HS-27A (cell line): ENCODE results near the gene RANBP9.

Experiments used
- DNase-seq: peaks from one replicate; pipeline ENCODE4 v3.0.0-alpha.2; 2012; ENCODE audit warnings: low read depth, missing footprints

The RANBP9 gene

GRCh38 chr6:13711733-13712598 lies at the start of gene RANBP9:
TSS of gene RANBP9 (minus strand) at chr6:13711835. CDS start at chr6:13711505, 330 bp downstream.
- peak; percentile 77 for DNase-seq

DNA sequence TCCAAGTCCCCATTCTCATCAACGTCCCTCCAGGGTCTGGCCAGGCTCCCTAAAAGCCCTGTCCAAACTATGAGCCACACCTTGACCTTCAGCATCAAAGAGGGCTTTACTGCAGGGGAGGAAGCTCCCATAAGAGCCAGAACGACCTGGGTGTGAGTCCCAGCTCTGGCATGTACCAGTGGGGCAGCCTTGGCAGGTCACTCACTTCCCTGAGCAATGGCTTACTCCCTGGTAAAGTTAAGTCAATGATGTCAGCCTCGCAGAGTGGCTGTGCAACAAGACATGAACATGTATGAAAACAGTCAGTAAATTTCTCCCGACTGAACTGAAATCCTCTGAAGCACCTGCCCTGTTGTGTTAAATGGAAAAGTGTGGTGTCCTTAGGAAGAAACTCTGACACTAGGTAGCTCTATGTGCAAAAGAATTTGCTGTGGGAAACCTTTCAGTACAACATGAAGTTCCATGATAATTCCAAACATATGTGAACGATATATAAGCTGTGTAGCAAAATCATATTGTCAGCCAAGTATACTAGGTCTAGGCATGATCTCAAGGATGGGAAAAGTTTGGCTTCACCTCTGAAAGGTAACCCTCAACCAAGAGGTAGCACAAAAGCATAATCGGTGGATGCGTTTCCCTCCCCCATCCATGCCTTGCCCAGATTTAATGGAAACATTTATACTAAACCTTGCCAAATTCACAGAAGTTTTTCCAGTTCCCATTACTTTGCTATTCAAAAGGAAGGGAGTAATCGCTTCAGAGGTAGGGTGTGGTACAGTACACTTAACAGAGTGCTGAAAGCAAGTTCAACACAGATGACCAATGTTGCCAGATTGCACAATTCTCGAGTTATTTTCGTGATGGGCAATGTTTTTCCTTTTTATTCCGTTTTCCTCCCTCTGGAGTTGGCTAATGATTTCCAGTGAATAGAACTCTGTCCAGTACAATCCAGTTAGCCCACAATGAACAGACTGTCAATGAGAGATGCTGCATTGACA lies 49.0 kb upstream of the RANBP9 start:
- DNase-seq = no peak

DNA sequence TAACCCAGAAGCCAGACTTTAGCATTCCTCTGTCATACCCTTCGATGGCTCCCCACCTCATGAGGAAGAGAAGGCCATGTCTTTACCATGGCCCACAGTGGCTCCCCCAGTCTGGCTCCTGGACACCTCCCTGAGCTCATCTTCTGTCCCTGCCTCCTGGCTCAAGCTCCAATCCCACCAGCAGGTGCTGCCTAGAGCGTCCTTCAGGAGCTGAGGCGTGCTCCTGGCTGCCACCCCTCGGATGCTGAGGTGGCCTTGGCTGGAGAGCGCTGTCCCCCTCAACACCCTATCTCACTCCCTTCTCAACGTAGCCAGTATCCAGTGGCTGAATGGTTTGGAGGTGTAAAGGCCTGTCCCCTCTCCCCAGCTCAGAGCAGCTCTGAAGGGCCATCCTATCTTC lies 47.4 kb upstream of the RANBP9 start:
- no peak for DNase-seq

DNA sequence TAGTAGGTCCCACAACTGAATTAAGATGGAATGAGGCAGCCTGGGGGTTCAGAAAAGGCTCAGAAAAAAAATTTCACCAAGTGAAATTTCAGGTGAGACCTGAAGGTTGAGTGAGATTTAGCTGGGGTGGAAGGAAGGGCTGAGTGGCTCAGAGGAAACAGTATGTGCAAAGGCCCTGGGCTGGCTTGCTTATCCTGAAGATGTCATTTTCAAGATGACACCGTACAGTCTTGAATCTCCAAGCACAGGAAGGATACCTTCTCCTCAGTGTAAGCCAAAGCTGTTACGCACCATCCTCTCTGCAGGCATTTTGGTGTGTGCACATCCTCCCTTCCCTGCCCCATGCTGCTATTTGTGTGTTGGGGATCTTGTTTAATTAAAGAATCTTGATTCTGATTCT lies 43.0 kb upstream of the RANBP9 start:
- DNase-seq = no peak

DNA sequence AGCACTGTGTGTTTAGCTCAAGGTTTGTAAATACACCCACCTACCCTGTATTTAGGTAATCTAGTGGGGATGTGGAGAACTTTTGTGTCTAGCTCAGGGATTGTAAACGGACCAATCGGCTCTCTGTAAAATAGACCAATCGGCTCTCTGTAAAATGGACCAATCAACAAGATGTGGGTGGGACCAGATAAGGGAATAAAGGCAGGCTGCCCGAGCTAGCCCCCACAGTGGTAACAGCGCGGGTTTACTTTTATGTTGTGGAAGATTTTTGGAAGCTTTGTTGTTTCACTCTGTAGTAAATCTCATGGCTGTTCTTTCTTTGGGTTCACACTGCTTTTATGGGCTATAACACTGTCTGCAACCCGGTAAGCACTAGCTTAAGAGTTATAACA lies 32.1 kb upstream of the RANBP9 start:
- no peak for DNase-seq

GRCh38 chr6:13742961-13743735 lies 31.5 kb upstream of the RANBP9 start:
- DNase-seq = no peak

DNA sequence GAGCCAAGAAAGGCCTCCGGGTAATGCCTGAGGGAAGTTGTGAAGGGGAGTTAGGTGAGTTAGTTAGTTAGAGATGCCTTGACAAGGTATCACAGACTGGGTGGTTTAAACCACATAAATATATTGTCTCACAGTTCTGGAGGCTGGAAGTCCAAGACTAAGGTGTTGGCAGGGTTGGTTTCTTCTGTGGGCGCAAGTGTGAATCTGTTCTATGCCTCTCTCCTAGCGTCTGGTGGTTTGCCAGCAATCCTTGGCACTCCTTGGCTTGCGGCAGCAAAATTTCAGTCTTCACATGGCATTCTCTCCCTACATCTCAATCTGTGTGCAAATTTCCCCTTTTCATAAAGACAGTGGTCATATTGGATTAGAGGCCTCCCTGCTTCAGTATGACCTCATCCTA lies 29.7 kb upstream of the RANBP9 start:
- DNase-seq = no peak

DNA sequence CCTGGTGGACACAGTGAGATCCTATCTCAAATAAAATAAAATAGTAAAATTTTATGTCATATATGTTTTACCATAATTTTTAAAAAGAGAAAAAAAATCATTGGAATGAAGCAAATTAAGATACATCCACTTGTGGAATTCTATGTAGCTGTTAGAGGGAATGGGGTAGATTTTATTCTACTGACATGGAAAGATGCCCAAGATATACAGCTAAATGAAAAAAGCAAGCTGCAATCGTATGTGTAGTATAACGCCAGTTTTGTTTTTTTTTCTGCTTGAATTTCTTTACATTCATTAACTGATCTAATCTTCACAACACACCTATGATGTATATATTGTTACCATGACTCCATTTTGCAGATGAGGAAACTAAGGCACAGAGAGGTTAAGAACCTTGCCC lies 23.4 kb upstream of the RANBP9 start:
- DNase-seq = no peak

- peak; percentile 58 for DNase-seq
Measured at GRCh38 chr6:13733178-13733887, 21.7 kb upstream of the RANBP9 start.

- no peak for DNase-seq
Measured at GRCh38 chr6:13730704-13731103, 19.1 kb upstream of the RANBP9 start.

GRCh38 chr6:13729891-13730290 lies 18.3 kb upstream of the RANBP9 start:
- DNase-seq = peak; percentile 56

DNA sequence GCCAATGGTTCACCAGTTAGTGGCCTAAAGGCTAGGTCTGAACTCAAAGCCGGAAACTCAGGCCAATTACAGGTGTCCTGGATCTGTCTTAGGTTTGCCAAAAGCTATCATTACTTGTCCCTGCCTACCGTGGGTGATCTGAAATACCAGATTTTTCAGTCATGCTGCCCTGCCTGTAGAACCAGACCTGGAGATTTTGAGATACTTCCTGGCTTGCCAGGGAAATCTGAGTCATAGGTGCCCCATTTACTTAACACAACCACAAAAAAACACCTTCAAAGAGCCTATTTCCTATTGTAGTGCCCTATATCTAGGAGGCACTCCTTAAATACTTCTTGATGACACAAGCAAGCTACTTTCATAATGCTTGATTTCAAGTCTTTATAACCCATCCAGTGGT lies 13.9 kb upstream of the RANBP9 start:
- DNase-seq = no peak

GRCh38 chr6:13725052-13725451 lies 13.4 kb upstream of the RANBP9 start:
- no peak for DNase-seq

DNA sequence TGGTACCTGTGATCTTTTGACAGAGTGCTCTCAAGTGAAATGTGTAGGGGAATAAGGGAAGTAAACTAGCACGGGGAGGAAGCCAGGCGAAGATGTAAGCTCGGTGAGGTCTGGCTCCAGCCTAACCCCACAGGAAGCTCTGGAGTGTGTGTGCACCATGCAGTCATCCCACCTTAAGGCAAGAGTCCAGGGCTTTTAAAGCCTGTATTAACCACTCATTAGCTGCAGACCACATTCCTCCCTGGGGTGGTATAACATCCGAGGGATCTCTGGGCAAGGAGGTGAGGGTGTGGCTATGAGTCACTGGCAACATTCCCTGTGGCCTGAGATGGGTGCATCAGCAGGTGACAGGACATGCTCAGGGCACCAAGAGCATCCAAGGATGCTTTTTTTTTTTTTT lies 12.5 kb upstream of the RANBP9 start:
- no peak for DNase-seq

DNA sequence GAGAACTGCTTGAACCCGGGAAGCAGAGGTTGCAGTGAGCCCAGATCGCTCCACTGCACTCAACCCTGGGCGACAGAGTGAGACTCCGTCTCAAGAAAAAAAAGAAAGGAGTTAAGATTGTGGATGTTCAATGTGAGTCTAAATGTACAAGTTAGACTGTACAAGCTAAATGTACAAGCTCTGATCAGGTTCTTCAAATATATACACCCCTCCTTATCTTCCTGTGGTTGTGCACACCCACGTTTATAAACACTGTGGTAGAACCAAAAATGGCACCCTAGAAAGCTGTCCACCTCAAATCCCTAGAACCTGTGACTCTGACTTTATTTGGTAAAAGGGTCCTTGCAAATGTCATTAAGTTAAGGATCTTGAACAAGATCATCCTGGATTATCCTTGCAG lies 11.2 kb upstream of the RANBP9 start:
- DNase-seq = no peak

- no peak for DNase-seq
Measured at GRCh38 chr6:13718123-13718458, 6.5 kb upstream of the RANBP9 start.

GRCh38 chr6:13716955-13717295 lies 5.3 kb upstream of the RANBP9 start:
- no peak for DNase-seq

- DNase-seq = no peak
Measured at GRCh38 chr6:13716225-13716954, 4.8 kb upstream of the RANBP9 start.

DNA sequence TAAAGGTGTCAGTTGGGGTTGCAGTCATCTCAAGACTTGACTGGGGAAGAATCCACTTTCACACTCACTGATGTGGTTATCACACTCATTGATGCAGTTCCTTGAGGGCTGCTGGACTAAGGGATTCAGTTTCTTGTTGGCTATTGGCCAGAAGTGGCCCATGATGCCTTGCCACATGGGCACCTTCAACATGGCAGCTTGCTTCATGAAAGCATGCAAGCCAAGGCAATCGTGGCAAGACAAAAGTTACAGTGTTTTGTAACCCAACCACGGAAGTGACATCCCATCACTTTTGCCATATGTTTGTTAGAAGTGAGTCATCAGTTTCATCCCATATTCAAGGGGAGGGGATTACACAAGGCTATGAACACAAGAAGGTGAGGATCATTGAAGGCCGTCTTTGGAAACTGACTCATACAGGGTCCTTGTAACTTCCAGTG lies 3.8 kb upstream of the RANBP9 start:
- no peak for DNase-seq

DNA sequence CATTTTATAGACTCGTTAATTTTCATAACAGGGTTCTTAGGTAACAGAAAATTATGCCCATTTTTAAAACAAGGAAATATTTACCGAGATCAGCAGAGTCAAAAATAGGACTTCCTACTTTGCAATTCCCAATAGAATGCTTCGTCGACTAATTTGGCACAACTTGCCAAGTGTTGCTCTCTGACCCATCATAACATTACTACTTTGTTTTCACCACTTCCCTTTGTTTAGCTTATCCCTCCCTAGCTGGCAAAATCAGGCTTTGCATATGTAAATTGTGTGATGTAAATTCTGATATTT lies 914 bp upstream of the RANBP9 start:
- no peak for DNase-seq

DNA sequence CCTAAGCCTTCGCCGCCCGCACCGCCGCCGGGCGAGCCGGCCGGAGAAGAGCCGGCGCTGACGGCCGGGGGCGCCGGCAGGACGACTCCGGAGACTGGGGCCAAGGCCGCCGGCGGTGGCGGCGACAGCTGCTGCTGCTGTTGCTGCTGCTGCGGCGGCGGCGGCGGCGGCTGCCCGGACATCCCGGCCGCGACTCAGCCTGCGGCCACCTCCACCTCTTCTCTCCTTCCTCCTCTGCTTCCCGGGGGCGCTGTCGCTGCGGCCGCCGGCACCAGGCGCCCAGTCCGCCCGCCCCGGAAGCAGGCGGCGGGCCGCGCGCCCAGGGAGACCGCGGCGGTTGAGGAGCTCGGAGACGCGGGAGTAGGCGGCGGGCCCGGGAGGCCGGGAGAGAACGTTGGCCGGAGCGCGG lies 307 bp downstream of the RANBP9 start:
- no peak for DNase-seq
